ENCODE data around the gene C9orf50.
"Not testable (repeated sequence)": the region's sequence is repeated elsewhere in the genome, so short reads cannot be mapped to it uniquely, and the experiment has no call there.

C9orf50 gene

DNA sequence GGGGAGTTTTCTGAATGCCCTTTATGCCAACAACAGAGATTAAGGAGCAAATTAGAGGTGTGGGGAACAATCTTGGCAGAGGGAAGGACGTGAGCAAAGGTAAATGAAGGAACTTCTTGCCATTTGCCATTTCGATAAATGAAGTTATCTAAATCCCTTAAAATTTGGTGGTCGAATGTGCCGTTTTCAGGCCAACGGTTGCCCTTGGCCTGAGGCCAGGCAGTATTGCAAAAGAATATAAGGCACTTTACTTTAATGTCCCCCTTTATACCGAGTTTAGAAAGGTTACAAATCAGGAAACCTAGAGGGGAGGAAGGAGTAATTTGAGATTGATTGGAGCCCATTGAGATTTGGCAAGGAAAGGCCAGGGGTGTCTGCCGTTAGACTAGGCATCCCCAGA, 26.3 kb downstream of the C9orf50 start:
- no peak for DNase-seq (ENCODE audit: low read depth in 1 of 2, low spot score in 1 of 2)

DNA sequence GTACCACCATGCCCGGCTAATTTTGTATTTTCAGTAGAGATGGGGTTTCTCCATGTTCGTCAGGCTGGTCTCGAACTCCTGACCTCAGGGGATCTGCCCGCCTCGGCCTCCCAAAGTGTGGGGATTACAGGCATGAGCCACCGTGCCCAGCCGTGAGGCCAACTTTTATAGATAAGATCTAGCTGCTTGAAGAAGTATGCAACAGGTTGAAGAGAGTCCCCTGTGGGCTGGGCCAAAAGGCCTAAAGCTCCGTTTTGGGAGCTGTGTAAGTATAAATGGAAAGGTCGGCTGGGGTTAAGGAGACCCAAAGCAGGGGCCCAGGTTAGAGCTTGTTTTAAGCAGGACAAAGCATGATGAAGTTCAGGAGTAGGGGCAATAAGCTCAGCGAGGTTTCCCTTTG, 28.1 kb downstream of the C9orf50 start:
- DNase-seq (ENCODE audit: low read depth in 1 of 2, low spot score in 1 of 2) = not testable (repeated sequence)

DNA sequence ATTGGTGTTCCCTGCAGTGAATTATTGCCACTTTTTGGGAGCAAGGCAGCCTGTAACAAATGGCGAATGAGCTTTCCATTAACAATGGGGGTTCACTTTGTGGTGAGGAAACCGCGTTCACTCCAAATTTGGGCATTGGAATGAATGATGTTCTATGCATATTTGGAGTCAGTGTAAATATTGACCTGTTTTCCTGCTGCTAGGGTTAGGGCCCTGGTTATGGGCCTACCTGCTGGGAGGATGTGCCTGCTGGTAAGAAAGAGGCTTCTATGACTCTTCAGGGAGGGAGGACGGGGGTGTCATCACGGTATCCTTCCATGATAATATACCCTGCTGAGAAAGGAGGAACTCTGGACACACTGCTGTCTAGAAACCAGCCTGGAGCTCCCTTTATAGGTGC, 29.0 kb downstream of the C9orf50 start:
- no peak for DNase-seq (ENCODE audit: low read depth in 1 of 2, low spot score in 1 of 2)

DNA sequence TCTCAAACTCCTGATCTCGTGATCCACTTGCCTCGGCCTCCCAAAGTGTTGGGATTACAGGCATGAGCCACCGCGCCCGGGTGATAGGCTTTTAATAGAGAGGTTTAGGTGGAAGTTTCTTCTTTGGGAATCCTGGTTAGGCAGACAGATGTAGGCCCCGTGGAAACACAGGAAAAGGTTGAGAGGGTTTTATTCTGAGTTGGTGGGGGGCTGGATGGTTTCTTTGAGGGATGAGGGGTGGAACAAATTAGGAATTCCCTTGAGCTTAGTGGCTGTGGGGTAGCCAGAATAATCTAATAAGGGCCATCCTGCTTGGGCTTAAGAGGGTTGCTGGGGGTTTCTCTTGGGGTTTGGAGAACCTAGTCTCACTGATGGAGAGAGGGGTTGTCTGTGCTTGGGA, 30.4 kb downstream of the C9orf50 start:
- no peak for DNase-seq (ENCODE audit: low read depth in 1 of 2, low spot score in 1 of 2)

DNA sequence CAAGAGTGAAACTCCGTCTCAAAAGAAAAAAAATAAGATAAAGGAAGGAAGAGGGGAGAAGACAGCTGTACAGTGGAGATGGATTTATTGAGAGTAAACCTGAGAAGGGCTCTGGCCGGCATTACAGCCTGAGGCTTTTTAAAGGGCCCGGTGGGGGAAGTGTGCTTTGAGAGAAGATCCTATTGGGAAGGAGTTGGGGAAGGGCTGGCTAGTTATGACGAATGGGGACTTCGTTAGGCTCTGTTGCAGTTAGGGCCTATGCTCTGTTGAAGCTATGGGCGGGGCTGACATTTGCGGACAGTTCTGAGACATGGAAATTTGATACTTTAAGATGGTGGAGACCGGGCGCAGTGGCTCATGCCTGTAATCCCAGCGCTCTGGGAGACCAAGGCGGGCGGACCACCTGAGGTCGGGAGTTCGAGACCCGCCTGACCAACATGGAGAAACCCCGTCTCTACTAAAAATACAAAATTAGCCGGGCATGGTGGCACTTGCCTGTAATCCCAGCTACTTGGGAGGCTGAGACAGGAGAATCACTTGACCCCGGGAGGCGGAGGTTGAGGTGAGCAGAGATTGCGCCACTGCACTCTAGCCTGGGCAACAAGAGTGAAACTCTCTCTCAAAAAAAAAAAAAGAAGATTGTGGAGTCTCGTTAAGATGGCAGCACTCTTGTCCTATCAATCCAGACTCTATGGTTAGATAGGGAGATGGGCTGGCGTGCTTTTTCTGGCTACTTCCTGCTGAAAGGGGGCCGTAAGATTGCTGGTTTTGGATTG, 33.2 kb downstream of the C9orf50 start:
- no peak for DNase-seq (ENCODE audit: low read depth in 1 of 2, low spot score in 1 of 2)

DNA sequence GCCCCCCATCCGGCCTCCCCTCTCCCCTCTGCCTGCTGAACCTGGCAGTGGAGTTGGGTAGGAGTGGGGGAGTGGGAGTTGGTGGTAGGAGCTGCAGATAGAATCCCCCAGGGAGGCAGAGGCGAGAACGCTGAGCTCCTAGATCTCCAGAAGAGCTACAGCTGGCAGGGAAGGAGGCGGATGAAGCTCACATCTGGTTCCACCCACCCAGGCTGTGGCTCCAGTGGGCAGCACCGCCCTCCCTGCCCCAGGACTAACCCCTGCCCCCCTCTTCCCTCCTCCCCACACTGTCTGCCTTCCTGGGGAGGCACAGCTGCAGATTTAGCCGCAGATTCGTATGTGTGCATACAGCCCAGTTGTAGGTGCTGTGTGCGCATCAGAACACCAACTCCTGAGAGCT, 34.2 kb downstream of the C9orf50 start:
- DNase-seq (ENCODE audit: low read depth in 1 of 2, low spot score in 1 of 2) = no peak

DNA sequence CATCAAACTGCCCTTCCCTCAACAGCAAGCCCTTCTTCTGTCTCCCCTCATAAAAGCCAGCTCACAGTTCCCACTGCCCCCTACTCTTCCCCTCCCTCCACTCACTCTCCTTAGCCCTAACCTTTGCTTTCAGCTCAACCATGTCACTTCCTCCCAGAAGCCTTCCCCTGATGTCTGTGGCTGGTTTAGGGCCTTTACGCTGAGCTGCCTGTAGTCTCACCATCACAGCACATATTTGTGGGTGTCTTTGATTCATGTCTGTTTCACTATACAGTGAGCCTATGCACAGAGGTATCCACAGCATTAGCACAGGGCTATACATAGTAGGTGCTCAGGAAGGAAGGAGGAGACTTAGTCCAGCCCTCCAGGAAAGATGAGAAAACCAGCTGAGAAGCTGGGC, 34.7 kb downstream of the C9orf50 start:
- no peak for DNase-seq (ENCODE audit: low read depth in 1 of 2, low spot score in 1 of 2)

DNA sequence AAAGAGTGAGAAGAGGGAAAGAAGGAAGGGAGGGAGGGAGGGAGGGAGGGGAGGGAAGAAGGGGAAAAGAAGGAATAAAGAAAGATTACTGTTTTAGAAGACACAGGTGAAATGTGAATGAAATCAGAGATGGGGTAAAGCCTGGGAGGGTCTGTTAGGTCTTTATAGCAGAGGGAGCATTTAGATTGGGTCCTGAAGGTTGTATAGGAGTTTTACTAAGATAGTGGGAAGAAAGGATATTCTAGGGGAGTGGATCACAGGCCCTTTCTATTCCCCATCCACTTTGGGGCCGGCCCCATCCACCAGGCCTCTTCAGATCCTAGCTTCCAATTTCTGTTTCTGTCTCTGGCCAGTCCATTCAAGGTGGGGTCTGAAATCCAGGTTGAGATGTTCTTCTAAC, 35.5 kb downstream of the C9orf50 start:
- DNase-seq (ENCODE audit: low read depth in 1 of 2, low spot score in 1 of 2) = no peak

DNA sequence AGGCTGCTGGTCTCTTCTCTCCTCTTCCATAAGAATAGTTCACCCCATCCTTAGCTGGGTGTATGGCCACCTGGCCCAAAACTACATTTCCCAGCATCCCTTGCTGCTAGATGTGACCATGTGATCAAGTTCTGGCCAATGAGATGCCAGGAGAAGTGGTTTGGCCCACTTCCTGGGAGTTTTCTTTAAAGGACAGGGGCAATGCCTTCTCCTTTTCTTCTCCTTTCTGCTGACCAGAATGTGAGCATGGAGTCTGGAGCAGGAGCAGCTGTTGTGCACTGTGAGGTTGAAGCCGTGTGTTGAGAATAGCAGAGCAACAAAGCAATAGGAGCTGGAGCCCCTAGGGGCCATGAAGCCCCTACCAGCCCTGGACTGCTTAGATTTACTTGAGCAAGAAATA, 36.8 kb downstream of the C9orf50 start:
- no peak for DNase-seq (ENCODE audit: low read depth in 1 of 2, low spot score in 1 of 2)

DNA sequence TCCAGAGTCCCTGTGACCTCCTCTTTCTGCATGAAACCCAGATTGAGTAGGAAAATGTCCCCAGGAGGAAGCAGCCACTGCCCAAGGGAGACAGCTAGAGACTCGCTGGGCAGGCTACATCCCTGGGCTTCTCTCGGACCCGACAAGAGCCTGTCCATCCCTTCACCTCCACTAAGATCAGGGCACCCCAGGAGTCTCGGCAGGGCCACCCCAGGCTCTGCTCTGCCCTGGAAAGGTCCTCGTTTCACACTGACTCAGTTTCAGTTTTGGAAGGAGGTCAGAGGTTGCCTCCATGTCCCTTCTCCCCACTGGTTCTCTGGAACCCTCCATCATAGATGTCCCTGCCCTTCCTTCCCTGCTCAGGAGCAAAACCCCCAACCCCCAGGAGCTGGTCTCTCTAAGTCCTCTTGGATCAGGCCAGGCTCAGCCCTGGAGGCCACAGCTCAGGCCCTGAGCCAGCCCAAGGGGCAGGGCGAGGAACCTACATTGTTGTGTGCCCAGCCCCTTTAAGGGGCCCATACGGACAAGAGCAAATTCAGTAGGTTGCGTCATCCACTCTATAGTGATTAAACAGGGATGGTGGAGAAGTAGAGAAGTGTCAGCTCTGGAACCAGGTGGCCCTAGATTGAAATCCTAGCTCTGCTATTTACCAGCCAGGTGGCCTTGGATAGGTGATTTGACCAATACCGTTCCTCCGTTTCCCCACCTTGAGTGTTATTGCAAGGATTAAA, 37.4 kb downstream of the C9orf50 start:
- DNase-seq (ENCODE audit: low read depth in 1 of 2, low spot score in 1 of 2) = no peak

DNA sequence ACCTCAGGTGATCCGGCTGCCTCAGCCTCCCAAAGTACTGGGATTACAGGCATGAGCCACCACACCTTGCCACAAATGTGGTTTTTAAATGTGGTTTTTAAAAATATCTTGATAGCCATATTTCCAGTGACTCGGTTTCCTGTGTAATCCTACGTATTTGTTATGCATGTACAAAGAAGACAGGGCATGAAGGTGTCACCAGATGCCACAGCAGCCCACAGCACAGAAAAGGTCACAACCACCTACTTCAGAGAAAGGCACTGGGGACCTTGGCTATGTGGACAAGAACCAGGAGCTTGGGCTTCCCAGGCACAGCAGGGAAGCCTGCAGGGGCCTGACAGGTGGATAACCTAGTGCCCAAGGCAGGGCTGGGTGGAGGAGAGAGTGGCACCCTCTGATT, 38.0 kb downstream of the C9orf50 start:
- DNase-seq (ENCODE audit: low read depth in 1 of 2, low spot score in 1 of 2) = no peak

DNA sequence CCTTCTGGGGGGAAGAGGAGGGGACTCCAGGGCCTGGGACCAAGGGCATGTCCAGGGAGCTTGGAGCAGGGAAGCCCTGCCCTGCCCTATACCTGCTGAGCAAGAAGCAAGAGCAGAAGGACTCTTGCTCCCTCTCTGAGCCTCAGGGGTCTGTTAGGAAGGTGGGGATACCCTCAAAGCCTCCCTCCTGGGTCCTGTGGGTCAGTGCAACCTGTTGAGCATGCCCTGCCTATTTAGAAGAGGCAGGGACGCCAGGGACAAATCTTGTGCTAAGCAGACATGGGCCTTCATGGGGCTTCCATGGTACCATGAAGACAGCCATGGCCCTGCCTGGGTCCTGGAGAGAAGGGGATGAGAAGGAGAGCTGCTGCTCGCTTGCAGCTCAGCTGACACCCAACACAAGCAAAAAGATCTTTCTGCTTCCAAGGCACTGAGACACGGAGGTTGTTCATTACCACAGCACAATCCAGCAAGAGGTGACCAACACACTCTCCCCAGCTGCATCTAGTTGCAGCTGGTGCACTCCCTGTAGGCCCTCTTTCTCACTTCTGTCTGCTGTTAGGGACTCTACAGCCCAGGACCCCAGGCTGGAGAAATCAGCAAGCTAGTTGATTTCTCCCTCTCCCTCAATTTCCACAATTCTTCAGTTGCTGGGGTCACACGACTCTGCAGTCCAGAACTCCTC, 39.3 kb downstream of the C9orf50 start:
- no peak for DNase-seq (ENCODE audit: low read depth in 1 of 2, low spot score in 1 of 2)

DNA sequence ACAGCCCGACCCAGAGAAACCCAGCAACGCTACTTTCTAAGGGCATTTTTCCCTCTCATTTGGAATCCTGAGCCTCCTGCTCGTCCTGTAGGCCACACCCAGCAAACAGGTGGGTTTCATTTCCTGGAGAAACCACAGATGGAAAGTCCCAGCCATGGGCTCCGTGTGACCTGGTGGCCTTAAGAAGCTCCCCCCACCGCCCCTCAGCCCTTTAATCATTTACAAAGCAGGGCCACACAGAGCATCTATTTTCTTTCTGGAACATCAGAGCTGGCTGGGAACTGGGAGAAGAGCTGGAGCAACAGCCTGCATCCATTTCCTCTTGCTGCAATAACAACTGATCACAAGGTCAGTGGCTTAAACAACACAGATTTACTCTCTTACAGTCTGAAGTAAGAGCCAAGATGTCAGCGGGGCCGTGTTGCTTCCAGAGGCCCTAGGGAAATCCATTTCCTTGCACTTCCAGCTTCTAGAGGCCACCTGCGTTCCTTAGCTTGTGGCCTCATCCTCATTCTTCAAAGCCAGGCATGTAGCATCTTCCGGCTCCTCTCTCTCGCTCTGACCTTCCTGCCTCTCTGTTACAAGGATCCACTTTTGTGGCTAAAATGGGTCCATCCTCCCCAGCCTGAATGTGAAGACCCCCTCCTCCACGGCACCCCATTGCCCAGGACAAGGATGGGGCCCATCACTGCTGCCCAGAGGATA, 40.5 kb downstream of the C9orf50 start:
- DNase-seq (ENCODE audit: low read depth in 1 of 2, low spot score in 1 of 2) = no peak

DNA sequence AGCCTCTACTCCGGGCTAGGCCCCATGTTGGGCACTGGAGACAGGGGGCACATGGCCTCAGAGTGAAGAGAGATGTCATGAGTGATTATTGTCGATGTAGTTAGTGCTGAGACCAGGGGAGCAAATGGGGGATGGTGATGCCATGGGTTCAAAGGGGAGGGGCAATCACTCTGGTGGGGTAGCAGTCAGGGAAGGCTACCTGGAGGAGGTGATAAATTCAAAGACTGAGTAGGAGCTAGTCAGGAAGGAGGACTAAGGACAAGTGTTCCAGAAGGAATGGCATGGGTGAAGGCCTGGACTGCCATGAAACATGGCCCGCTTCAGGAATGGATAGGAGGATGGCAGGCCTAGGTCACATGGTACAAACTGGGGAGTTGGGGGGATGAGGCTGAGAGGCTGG, 41.6 kb downstream of the C9orf50 start:
- no peak for DNase-seq (ENCODE audit: low read depth in 1 of 2, low spot score in 1 of 2)

DNA sequence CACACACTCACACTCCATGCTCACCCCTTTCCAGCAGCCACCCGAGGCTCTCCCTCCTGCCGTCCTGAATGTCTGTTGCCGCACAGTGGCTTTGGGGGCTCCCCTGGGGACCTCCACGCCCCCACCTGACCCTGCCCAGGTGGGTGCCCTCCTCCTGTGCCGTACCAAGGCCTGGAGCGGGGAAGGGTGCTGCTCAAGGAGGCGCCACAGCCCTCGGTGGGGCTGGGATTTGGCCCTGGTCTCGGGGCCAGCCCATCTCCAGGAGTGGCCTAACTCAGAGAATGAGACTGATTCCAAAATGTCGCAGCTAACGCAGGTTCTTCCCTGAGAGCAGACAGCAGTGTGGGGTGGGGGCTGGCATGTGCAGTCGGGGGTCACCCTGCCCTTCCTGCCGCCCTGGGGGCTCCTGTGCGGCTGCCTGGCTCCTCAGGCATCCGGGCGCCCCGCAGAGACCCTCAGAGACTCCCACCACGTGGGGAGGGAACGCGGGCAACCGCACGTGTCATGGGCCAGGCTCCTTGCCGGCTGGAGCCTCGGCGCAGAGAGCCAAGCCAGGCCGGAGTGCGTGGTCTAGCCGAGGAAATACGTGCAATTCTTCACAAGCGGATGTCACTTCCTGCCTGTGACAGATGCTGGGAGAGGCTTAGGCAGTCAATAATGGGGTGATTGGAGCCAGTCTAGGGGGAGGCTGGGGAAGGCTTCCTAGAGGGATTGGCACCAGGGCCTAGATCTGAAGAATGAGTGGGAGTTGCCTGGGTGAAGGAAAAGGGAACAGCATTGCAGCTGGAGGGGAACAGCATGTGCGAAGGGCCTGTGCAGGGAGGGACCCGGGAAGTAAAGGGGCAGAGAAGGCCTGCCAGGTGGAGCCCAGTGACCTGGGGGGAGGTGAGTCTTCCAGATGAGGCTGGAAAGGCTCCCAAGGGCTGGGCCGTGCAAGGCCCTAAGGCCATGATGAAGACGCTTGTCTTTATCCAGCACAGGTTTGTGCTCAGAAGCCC, 44.1 kb downstream of the C9orf50 start:
- DNase-seq (ENCODE audit: low read depth in 1 of 2, low spot score in 1 of 2) = no peak

DNA sequence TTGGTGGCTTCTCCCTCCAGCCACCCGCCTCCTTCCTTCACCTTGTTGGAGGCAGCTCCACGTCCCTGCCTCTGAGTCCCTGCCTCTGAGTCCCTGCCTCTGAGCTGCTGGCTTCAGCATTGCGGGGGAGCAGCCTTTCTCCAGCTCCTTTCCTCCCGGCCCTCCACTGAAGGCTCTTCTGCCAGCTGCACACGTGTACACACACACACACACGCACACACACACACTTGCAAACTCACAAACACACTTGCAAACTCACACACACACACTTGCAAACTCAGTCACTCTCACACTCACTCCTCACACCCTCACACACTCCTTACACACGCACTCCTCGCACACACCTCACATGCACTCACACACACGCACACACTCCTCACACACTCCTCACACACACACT, 45.1 kb downstream of the C9orf50 start:
- no peak for DNase-seq (ENCODE audit: low read depth in 1 of 2, low spot score in 1 of 2)

DNA sequence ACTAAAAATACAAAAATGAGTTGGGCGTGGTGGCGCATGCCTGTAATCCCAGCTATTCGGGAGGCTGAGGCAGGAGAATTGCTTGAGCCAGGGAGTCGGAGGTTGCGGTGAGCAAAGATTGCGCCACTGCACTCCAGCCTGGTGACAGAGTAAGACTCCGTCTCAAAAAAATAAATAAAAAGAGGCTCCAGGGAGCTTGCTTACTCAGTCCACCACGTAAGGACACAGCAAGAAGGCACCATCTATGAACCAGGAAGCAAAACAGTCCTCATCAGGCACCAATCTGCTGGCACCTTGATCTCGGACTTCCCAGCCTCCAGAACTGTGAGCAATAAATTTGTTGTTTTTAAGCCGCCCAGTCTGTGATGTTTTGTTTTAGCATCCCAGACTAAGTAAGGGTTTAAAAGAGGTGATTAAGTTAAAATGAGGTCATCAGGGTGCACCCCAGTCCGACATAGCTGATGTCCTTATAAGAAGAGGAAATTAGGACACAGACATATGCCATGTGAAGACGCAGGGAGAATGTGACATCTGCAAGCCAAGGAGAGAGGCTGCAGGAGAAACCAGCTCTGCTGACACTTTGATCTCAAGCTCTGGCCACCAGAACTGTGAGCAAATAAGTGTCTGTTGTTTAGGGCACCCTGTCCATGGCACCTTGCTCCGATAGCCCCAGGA, 45.9 kb downstream of the C9orf50 start:
- DNase-seq (ENCODE audit: low read depth in 1 of 2, low spot score in 1 of 2) = no peak

DNA sequence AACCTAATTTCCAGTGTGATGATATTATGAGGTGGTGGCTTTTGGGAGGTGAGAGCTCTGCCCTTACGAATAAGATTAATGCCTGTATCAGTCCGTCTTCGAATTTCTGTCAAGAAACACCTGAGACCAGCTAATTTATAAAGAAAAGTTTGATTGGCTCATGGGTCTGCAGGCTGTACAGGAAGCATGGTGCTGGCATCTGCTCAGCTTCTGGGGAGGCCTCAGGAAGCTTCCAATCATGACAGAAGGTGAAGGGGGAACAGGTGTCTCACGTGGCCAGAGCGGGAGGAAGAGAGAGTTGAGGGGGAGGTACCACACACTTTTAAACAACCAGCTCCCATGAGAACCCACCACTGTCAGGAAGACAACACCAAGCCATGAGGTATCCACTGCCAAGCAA, 46.9 kb downstream of the C9orf50 start:
- no peak for DNase-seq (ENCODE audit: low read depth in 1 of 2, low spot score in 1 of 2)

DNA sequence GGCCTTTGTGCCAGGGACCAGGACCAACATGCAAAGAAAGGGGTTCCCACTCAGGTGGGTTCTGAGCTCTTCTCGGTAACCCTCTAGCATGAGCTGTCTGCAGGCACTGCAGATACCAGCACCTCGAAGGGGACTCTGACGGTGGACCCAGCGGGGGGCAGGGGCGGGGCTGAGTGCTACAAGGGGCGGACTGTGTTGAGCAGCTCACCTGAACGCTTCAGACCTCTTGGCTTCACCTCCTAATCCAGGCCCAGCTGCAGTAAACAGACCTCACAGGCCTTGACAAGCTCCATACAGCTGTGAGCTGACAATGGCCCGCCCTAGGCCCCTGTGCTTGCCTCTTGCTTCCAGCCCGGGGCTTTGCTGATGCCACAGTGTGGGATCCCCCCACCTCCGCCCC, 48.4 kb downstream of the C9orf50 start:
- no peak for DNase-seq (ENCODE audit: low read depth in 1 of 2, low spot score in 1 of 2)

DNA sequence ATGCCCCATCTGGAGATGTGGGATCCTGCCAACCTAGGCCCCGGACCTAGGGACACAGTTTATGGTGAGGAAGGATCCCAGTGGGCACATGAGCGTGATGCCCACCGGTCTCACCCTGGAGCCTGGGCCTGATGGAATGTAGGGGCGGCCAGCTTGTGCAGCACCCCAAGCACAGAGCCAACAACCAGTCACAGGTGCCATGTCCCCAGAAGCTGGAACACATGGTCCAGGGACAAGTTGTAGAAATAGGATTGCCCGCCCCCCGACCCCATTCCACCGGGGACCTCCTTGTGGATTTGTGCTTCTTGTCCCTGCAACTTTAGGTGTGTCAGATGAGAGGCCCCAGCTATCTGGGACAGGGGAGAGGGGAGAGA, 48.9 kb downstream of the C9orf50 start:
- DNase-seq (ENCODE audit: low read depth in 1 of 2, low spot score in 1 of 2) = no peak
